HepG2 (cell line): ENCODE measurements around the gene TTLL11. TPM values are rescaled to one million over a fixed set of nuclear protein-coding genes. Genes with fewer than 3 reads are reported as not detected.

ENCODE experiments used
- DMAP1 ChIP-seq: IDR thresholded peaks from 2 replicates; pipeline ENCODE4 v1.6.1; 2016
- ELF4 ChIP-seq: sonication (generic); formaldehyde crosslinking; IDR thresholded peaks from 2 replicates; pipeline ENCODE4 v1.5.0; 2020; ENCODE audit warnings: missing genetic modification reagents, mild to moderate bottlenecking, moderate library complexity, borderline replicate concordance
- EP300 ChIP-seq, 3 experiments: sonication (generic) in 1 of 3; formaldehyde crosslinking in 1 of 3; IDR thresholded peaks; 2 replicates each; pipeline versions ENCODE4 v1.5.1 to v1.6.1; 2011 to 2020; ENCODE audit warnings: low read depth in 2 of 3, low read length in 2 of 3, borderline replicate concordance in 1 of 3, improper control_type of control experiment in 1 of 3, mild to moderate bottlenecking in 1 of 3, missing genetic modification reagents in 1 of 3, moderate library complexity in 1 of 3
- FOXA1 ChIP-seq, 2 experiments: fragments of 450-650 bp in 1 of 2; sonication (generic) in 1 of 2; formaldehyde crosslinking in 1 of 2; IDR thresholded peaks; 2 replicates each; pipeline versions ENCODE4 v1.4.0 to v1.6.1; 2016 to 2020; ENCODE audit warnings: missing genetic modification reagents in 1 of 2
- HDAC2 ChIP-seq: sonication (generic); formaldehyde crosslinking; IDR thresholded peaks from 2 replicates; pipeline ENCODE4 v1.4.0; 2020; ENCODE audit warnings: missing genetic modification reagents
- MAX ChIP-seq: IDR thresholded peaks from 2 replicates; pipeline ENCODE4 v1.6.1; 2012; ENCODE audit warnings: inconsistent platforms
- MIER3 ChIP-seq: IDR thresholded peaks from 2 replicates; pipeline ENCODE4 v1.6.1; 2016; ENCODE audit warnings: missing compliant biosample characterization, borderline replicate concordance
- MXD3 ChIP-seq: IDR thresholded peaks from 2 replicates; pipeline ENCODE4 v1.6.1; 2016; ENCODE audit warnings: mild to moderate bottlenecking, missing biosample characterization, missing genetic modification reagents
- PHF21A ChIP-seq: sonication (generic); formaldehyde crosslinking; IDR thresholded peaks from 2 replicates; pipeline ENCODE4 v1.5.0; 2020; ENCODE audit warnings: mild to moderate bottlenecking, missing genetic modification reagents
- PHF5A ChIP-seq: IDR thresholded peaks from one replicate; pipeline ENCODE4 v1.6.1; 2018; ENCODE audit warnings: low read depth, missing genetic modification reagents; ENCODE audit not compliant: unreplicated experiment
- PRPF4 ChIP-seq: fragments of 200-400 bp; formaldehyde crosslinking; IDR thresholded peaks from 2 replicates; pipeline ENCODE4 v1.6.1; 2016; ENCODE audit warnings: low read length, low read depth; ENCODE audit not compliant: poor library complexity, severe bottlenecking
- TCF7 ChIP-seq: sonication (generic); IDR thresholded peaks from 2 replicates; pipeline ENCODE4 v1.6.1; 2016; ENCODE audit warnings: antibody characterized with exemption, low read depth
- ZKSCAN8 ChIP-seq: IDR thresholded peaks from 2 replicates; pipeline ENCODE4 v1.6.1; 2016; ENCODE audit warnings: borderline replicate concordance, missing genetic modification reagents, missing compliant biosample characterization
- ZMYM3 ChIP-seq: sonication (generic); formaldehyde crosslinking; IDR thresholded peaks from 2 replicates; pipeline ENCODE4 v1.5.1; 2020; ENCODE audit warnings: mild to moderate bottlenecking, missing genetic modification reagents
- ZNF160 ChIP-seq: sonication (generic); formaldehyde crosslinking; IDR thresholded peaks from 2 replicates; pipeline ENCODE4 v1.8.0; 2022; ENCODE audit warnings: mild to moderate bottlenecking, inconsistent platforms, missing genetic modification reagents
- ZNF747 ChIP-seq: sonication (generic); formaldehyde crosslinking; IDR thresholded peaks from 2 replicates; pipeline ENCODE4 v1.8.1; 2023; ENCODE audit warnings: missing genetic modification reagents, mild to moderate bottlenecking, borderline replicate concordance
- ZNF761 ChIP-seq: sonication (generic); formaldehyde crosslinking; conservative IDR thresholded peaks from 2 replicates; pipeline ENCODE4 v1.4.0; 2020; ENCODE audit warnings: mild to moderate bottlenecking, missing genetic modification reagents
- polyA plus RNA-seq, 8 experiments: library from polyadenylated mRNA; depleted of rRNA in 3 of 8; stranded (reverse) in 7 of 8; unstranded in 1 of 8; fragments of >200 nt; fragmentation: Illumina TruSeq in 4 of 8; extraction: Trizol in 4 of 8; gene quantifications; 2 replicates each; pipeline versions ENCODE4 v1.2.1 to v1.2.3, GENCODE V29; 2011 to 2016; ENCODE audit warnings: low read depth in 4 of 8, missing spikeins in 1 of 8, mixed read lengths in 1 of 8; ENCODE audit not compliant: insufficient read depth in 1 of 8
- total RNA-seq, 5 experiments: library from RNA; depleted of rRNA; stranded (reverse); fragments of >200 nt; fragmentation: Illumina TruSeq; extraction: Trizol; gene quantifications; 2 replicates each; pipeline ENCODE4 v1.2.3, GENCODE V29; 2016; ENCODE audit warnings: low read depth in 1 of 5
- TF ChIP-seq, protein P1 (sequence below): sonication (generic); formaldehyde crosslinking; IDR thresholded peaks from 2 replicates; pipeline ENCODE4 v1.4.0; 2020; ENCODE audit warnings: missing genetic modification reagents, low read depth, mild to moderate bottlenecking, borderline replicate concordance
- TF ChIP-seq, protein P2 (sequence below): IDR thresholded peaks from 2 replicates; pipeline ENCODE4 v1.6.1; 2016; ENCODE audit warnings: mild to moderate bottlenecking
- TF ChIP-seq, protein P3 (sequence below): sonication (generic); formaldehyde crosslinking; IDR thresholded peaks from 2 replicates; pipeline ENCODE4 v1.5.1; 2020; ENCODE audit warnings: mild to moderate bottlenecking, moderate library complexity, missing genetic modification reagents
- TF ChIP-seq, protein P4 (sequence below): sonication (generic); formaldehyde crosslinking; conservative IDR thresholded peaks from 2 replicates; pipeline ENCODE4 v1.4.0; 2020; ENCODE audit warnings: missing genetic modification reagents

Gene TTLL11
- total and polyA plus RNA-seq, 2 of the 13 experiments (the other 11 are each of a cell fraction or from before 2014, with no cell fraction given) = 4.5 to 5.2 TPM

- TF ChIP-seq ZMYM3 (CRISPR knock-in tag) = peak; percentile 87
- 0 out of 2 replicates have a peak, but pooled peaks have one; percentile 55 for TF ChIP-seq ELF4
- peak; percentile 57; the same call in 1 of the 2 replicates for TF ChIP-seq PHF21A
- TF ChIP-seq PRPF4 = no peak
- no peak; the same call in 1 of the 2 replicates for TF ChIP-seq MAX
- 0 out of 2 replicates have a peak, but pooled peaks have one; percentile 46 for TF ChIP-seq ZKSCAN8 (CRISPR knock-in tag)
- peak; percentile 66; the same call in 1 of the 2 replicates for TF ChIP-seq HDAC2 (CRISPR knock-in tag)
- TF ChIP-seq ZNF761 (CRISPR knock-in tag) = 0 out of 2 replicates have a peak, but pooled peaks have one; percentile 25
- TF ChIP-seq MXD3 (CRISPR knock-in tag) = 0 out of 2 replicates have a peak, but pooled peaks have one; percentile 17
- peak; percentile 40; the same call in 1 of the 2 replicates for TF ChIP-seq MIER3
- TF ChIP-seq TCF7 = peak; percentile 48; the same call in 1 of the 2 replicates
- no peak for TF ChIP-seq ZNF160 (CRISPR knock-in tag)
- peak; percentile 26; the same call in 1 of the 2 replicates for TF ChIP-seq DMAP1 (CRISPR knock-in tag)
- TF ChIP-seq, protein P1, sequence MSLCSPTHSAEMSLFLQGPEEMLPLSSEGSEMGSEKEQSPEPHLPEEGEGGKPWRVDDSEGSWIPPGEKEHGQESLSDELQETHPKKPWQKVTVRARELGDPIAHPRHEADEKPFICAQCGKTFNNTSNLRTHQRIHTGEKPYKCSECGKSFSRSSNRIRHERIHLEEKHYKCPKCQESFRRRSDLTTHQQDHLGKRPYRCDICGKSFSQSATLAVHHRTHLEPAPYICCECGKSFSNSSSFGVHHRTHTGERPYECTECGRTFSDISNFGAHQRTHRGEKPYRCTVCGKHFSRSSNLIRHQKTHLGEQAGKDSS (CRISPR knock-in tag) = peak; percentile 74; the same call in 1 of the 2 replicates
- TF ChIP-seq, protein P2, sequence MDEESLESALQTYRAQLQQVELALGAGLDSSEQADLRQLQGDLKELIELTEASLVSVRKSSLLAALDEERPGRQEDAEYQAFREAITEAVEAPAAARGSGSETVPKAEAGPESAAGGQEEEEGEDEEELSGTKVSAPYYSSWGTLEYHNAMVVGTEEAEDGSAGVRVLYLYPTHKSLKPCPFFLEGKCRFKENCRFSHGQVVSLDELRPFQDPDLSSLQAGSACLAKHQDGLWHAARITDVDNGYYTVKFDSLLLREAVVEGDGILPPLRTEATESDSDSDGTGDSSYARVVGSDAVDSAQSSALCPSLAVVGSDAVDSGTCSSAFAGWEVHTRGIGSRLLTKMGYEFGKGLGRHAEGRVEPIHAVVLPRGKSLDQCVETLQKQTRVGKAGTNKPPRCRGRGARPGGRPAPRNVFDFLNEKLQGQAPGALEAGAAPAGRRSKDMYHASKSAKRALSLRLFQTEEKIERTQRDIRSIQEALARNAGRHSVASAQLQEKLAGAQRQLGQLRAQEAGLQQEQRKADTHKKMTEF (CRISPR knock-in tag) = peak; percentile 63
- no peak for TF ChIP-seq PHF5A (CRISPR knock-in tag)
- TF ChIP-seq, protein P3, sequence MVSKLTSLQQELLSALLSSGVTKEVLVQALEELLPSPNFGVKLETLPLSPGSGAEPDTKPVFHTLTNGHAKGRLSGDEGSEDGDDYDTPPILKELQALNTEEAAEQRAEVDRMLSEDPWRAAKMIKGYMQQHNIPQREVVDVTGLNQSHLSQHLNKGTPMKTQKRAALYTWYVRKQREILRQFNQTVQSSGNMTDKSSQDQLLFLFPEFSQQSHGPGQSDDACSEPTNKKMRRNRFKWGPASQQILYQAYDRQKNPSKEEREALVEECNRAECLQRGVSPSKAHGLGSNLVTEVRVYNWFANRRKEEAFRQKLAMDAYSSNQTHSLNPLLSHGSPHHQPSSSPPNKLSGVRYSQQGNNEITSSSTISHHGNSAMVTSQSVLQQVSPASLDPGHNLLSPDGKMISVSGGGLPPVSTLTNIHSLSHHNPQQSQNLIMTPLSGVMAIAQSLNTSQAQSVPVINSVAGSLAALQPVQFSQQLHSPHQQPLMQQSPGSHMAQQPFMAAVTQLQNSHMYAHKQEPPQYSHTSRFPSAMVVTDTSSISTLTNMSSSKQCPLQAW = peak; percentile 64; the same call in 1 of the 2 replicates
- peak in 1 of 2 experiments; percentile 32; a peak in 1 of 4 replicates for TF ChIP-seq EP300 (IDR thresholded peaks at IDR 0.05; ENCODE audit: low read depth in 2 of 2, low read length in 2 of 2)
- TF ChIP-seq EP300 (CRISPR knock-in tag; IDR thresholded peaks at IDR 0.05; ENCODE audit: borderline replicate concordance) = no peak
- TF ChIP-seq ZNF747 (CRISPR knock-in tag) = 0 out of 2 replicates have a peak, but pooled peaks have one; percentile 27
- no peak for TF ChIP-seq FOXA1 (IDR thresholded peaks at IDR 0.05)
- TF ChIP-seq FOXA1 (CRISPR knock-in tag; IDR thresholded peaks at IDR 0.05) = peak; percentile 69
- TF ChIP-seq, protein P4, sequence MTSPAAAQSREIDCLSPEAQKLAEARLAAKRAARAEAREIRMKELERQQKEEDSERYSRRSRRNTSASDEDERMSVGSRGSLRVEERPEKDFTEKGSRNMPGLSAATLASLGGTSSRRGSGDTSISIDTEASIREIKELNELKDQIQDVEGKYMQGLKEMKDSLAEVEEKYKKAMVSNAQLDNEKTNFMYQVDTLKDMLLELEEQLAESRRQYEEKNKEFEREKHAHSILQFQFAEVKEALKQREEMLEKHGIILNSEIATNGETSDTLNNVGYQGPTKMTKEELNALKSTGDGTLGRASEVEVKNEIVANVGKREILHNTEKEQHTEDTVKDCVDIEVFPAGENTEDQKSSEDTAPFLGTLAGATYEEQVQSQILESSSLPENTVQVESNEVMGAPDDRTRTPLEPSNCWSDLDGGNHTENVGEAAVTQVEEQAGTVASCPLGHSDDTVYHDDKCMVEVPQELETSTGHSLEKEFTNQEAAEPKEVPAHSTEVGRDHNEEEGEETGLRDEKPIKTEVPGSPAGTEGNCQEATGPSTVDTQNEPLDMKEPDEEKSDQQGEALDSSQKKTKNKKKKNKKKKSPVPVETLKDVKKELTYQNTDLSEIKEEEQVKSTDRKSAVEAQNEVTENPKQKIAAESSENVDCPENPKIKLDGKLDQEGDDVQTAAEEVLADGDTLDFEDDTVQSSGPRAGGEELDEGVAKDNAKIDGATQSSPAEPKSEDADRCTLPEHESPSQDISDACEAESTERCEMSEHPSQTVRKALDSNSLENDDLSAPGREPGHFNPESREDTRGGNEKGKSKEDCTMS = no peak
These were observed 102.4 kb downstream of the TTLL11 start (continued) for GRCh38 chr9:121990600-121991306.
